OCI-LY7 (cell line): ENCODE measurements around the gene PKN1. TPM values are rescaled to one million over a fixed set of nuclear protein-coding genes. Genes with fewer than 3 reads are reported as not detected.

ENCODE experiments used
- BruUV-seq: library from RNA; stranded (reverse); fragments of 400-500 nt; replicated peaks from 2 replicates; lab custom pipeline; 2021; lab: Mats Ljungman, UMichigan
- CTCF ChIA-PET: fragments of 300-600 bp; sonication (Branson Sonifier 250); formaldehyde crosslinking; loops from one replicate; lab custom pipeline; 2022; ENCODE audit warnings: antibody characterized with exemption; ENCODE audit not compliant: unreplicated experiment; lab: Charles Lee
- POLR2A ChIA-PET: fragments of 300-600 bp; sonication (Branson Sonifier 250); formaldehyde crosslinking; loops from one replicate; lab custom pipeline; 2022; ENCODE audit warnings: antibody characterized with exemption; lab: Charles Lee
- DNase-seq: peaks from one replicate; pipeline ENCODE4 v3.0.0-alpha.2; 2015; ENCODE audit warnings: low spot score
- H2AFZ ChIP-seq: fragments of 200-600 bp; sonication (generic), shearing (Covaris generic); 2 replicates; pipeline ENCODE4 v1.6.1; 2014; ENCODE audit warnings: mild to moderate bottlenecking, antibody characterized with exemption, low read length, moderate library complexity
- H3K27ac ChIP-seq: fragments of 200-600 bp; sonication (generic); 2 replicates; pipeline ENCODE4 v1.5.1; 2014; ENCODE audit warnings: mixed run types, low read depth, mild to moderate bottlenecking, moderate library complexity, low read length, inconsistent platforms; ENCODE audit not compliant: poor library complexity, severe bottlenecking
- H3K36me3 ChIP-seq: fragments of 200-600 bp; sonication (generic); 2 replicates; pipeline ENCODE4 v1.6.1; 2014; ENCODE audit warnings: mild to moderate bottlenecking, antibody characterized with exemption, low read length, moderate library complexity, mixed read lengths; ENCODE audit not compliant: insufficient read depth
- H3K4me1 ChIP-seq: fragments of 200-600 bp; sonication (generic); 2 replicates; pipeline ENCODE4 v1.5.1; 2014; ENCODE audit warnings: mild to moderate bottlenecking, low read length; ENCODE audit not compliant: insufficient read depth, poor library complexity, severe bottlenecking
- H3K4me2 ChIP-seq: fragments of 200-600 bp; sonication (generic); 2 replicates; pipeline ENCODE4 v1.6.1; 2014; ENCODE audit warnings: mild to moderate bottlenecking, low read length
- H3K4me3 ChIP-seq: fragments of 200-600 bp; sonication (generic); 2 replicates; pipeline ENCODE4 v1.5.1; 2014; ENCODE audit warnings: mild to moderate bottlenecking, low read depth, low read length; ENCODE audit not compliant: poor library complexity, severe bottlenecking
- H3K79me2 ChIP-seq: fragments of 200-600 bp; sonication (generic); 2 replicates; pipeline ENCODE4 v1.6.1; 2016; ENCODE audit warnings: low read depth, mild to moderate bottlenecking, low read length, moderate library complexity, mixed read lengths; ENCODE audit not compliant: insufficient read depth
- H3K9me2 ChIP-seq: fragments of 200-600 bp; sonication (generic); 2 replicates; pipeline ENCODE4 v1.6.1; 2016; ENCODE audit warnings: mild to moderate bottlenecking, low read length, mixed read lengths; ENCODE audit not compliant: insufficient read depth
- H3K9me3 ChIP-seq: fragments of 200-600 bp; sonication (generic); 2 replicates; pipeline ENCODE4 v1.6.1; 2014; ENCODE audit warnings: mild to moderate bottlenecking, mixed run types, low read length, mixed read lengths
- H4K20me1 ChIP-seq: fragments of 200-600 bp; sonication (generic); 2 replicates; pipeline ENCODE4 v1.6.1; 2014; ENCODE audit warnings: mild to moderate bottlenecking, antibody characterized with exemption, low read length, moderate library complexity, mixed read lengths; ENCODE audit not compliant: insufficient read depth
- EZH2phosphoT487 ChIP-seq: fragments of 200-600 bp; sonication (generic); IDR thresholded peaks from 2 replicates; pipeline ENCODE4 v1.6.1; 2018; ENCODE audit warnings: low read depth, borderline replicate concordance, mild to moderate bottlenecking, mixed run types, antibody characterized with exemption, low read length, moderate library complexity, mixed read lengths
- intact Hi-C: fragments of 100-400 bp; cut with micrococcal nuclease; formaldehyde crosslinking; loops from one replicate; pipeline ENCODE4 v1.10.0; 2022; ENCODE audit not compliant: unreplicated experiment
- total RNA-seq, 2 experiments: library from RNA; depleted of rRNA in 1 of 2; stranded (reverse); fragments of >200 nt in 1 of 2; shearing (Covaris generic) in 1 of 2; gene quantifications; 2 replicates each; pipeline ENCODE4 v1.2.3, GENCODE V29; 2014 to 2022
- TF ChIP-seq, protein P1 (sequence below): fragments of 200-600 bp; sonication (generic); conservative IDR thresholded peaks from 2 replicates; pipeline ENCODE4 v1.5.1; 2014; ENCODE audit warnings: mild to moderate bottlenecking, antibody characterized with exemption, low read length, moderate library complexity, mixed read lengths

PKN1 gene
- total RNA-seq, 2 experiments from 2014 or later, result 117 to 233 TPM

DNA sequence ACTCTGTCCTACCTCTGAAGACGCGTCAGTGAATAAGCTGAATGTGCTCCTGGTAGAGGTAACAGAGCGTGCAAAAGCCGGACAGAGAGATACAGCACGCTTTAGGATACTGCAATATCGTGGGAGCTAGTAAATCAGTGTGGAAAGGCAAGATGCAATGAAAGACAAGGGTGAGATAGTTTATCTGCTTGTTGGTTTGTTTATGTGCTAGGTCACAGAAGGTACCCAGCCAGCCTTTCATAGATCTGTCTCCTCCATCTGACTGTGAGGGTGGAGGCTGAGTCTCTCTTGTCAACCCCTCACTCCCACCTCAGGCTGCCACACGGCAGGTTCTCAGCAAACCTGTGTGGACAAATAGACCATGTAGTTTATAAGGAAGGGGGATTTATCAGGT is 63.7 kb downstream of the PKN1 start:
- Histone ChIP-seq H2AFZ (peak overlapping the region; percentile 58; the same call in 1 of the 2 replicates), H3K9me2 (no peaks in the 10 kb centered on the region), H3K4me2 (peak overlapping the region; percentile 100), H3K79me2 (no peaks in the 10 kb centered on the region), H3K27ac (no peak overlapping the region), H3K4me3 (peak overlapping the region; percentile 72), H3K36me3 (no peaks in the 10 kb centered on the region), H3K9me3 (no peaks in the 10 kb centered on the region), H4K20me1 (no peaks in the 10 kb centered on the region), H3K4me1 (peaks cover 19% of the 10 kb centered on the region)
- POLR2A ChIA-PET, result interaction anchor here (2.3 kb wide), 1 partner anchor 10 kb away, joined by 10 read pairs; no protein-coding TSS in a partner anchor
- TF ChIP-seq, protein P1, sequence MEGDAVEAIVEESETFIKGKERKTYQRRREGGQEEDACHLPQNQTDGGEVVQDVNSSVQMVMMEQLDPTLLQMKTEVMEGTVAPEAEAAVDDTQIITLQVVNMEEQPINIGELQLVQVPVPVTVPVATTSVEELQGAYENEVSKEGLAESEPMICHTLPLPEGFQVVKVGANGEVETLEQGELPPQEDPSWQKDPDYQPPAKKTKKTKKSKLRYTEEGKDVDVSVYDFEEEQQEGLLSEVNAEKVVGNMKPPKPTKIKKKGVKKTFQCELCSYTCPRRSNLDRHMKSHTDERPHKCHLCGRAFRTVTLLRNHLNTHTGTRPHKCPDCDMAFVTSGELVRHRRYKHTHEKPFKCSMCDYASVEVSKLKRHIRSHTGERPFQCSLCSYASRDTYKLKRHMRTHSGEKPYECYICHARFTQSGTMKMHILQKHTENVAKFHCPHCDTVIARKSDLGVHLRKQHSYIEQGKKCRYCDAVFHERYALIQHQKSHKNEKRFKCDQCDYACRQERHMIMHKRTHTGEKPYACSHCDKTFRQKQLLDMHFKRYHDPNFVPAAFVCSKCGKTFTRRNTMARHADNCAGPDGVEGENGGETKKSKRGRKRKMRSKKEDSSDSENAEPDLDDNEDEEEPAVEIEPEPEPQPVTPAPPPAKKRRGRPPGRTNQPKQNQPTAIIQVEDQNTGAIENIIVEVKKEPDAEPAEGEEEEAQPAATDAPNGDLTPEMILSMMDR, result no peak
- TF ChIP-seq EZH2phosphoT487, result no peak
- intact Hi-C loops, result no loop called here
- CTCF ChIA-PET, result no interaction called here
- no peak for DNase-seq
- no TSS peak for BruUV-seq

DNA sequence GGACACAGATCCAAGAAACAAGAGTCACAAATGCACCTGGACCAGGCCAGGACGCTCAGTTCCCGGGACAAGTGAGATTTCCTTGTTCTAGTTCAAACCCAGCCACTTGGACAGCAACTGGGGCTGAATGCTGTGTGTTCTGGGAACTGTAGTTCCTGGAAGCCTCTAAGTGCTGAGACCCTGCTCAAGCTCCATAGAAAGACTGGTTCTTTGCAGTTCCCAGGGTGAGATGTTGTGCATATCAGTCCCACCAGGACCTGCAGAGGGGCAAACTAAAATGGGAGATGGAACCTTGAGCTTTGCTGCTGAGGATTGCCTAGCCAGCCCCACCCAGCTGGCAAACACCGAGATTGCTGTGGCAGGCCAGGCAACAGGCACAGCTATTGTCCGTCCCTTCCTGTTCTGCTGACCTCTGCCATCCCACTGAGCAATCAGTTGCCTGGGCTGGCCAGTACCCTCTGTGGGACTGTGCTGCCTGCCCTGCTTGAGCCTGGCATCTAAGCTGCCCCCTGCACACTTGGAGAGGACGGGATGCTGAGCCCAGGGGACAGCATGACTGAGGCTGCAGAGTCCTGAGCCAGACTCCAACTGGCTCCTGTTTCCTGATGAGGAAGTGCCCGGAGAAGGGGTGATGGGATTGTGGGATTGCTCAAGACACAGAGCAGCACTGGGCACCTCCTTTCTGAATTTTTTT is 64.3 kb downstream of the PKN1 start:
- no peaks in the 10 kb centered on the region for H4K20me1 ChIP-seq
- no peaks in the 10 kb centered on the region for H3K9me2 ChIP-seq
- no peak for TF ChIP-seq EZH2phosphoT487
- TF ChIP-seq, protein P1, result no peak
- no peak overlapping the region for H3K4me3 ChIP-seq
- CTCF ChIA-PET, result interaction anchor here (0.6 kb wide), 1 partner anchor 17 kb away, joined by 3 read pairs; no protein-coding TSS in a partner anchor
- H3K36me3 ChIP-seq, result no peaks in the 10 kb centered on the region
- BruUV-seq, result no TSS peak
- POLR2A ChIA-PET, result interaction anchor here (0.6 kb wide), 1 partner anchor 10 kb away, joined by 3 read pairs; no protein-coding TSS in a partner anchor
- H3K4me1 ChIP-seq, result peaks cover 19% of the 10 kb centered on the region
- intact Hi-C loops, result no loop called here
- DNase-seq, result no peak
- no peaks in the 10 kb centered on the region for H3K79me2 ChIP-seq
- no peak overlapping the region for H3K27ac ChIP-seq
- no peaks in the 10 kb centered on the region for H3K9me3 ChIP-seq
- H2AFZ ChIP-seq, result peak overlapping the region; percentile 58; the same call in 1 of the 2 replicates
- no peak overlapping the region for H3K4me2 ChIP-seq
